ENCODE data around the gene VSTM2B.

VSTM2B gene

GRCh38 chr19:29512748-29513147 is 13.0 kb upstream of the VSTM2B start:
- Histone ChIP-seq H3K27ac (no peak overlapping the region), H3K4me3 (no peak overlapping the region)

GRCh38 chr19:29514525-29515232 is 11.1 kb upstream of the VSTM2B start:
- no peak overlapping the region for H3K27ac ChIP-seq

GRCh38 chr19:29515233-29515619 is 10.6 kb upstream of the VSTM2B start:
- Histone ChIP-seq H3K4me3 (no peak overlapping the region), H3K27ac (no peak overlapping the region)

More at GRCh38 chr19:29514525-29515232, 11.1 kb upstream of the VSTM2B start:
- no peak overlapping the region for H3K4me3 ChIP-seq

GRCh38 chr19:29515706-29516357 is 10.0 kb upstream of the VSTM2B start:
- H3K27ac ChIP-seq, result no peak overlapping the region
- H3K4me3 ChIP-seq, result no peak overlapping the region

- H3K4me3 ChIP-seq, result no peak overlapping the region
- no peak overlapping the region for H3K27ac ChIP-seq
Measured at GRCh38 chr19:29516358-29516725, 9.5 kb upstream of the VSTM2B start.

- no peak overlapping the region for H3K27ac ChIP-seq
Measured at GRCh38 chr19:29516821-29517395, 8.9 kb upstream of the VSTM2B start.

GRCh38 chr19:29517412-29517811 is 8.4 kb upstream of the VSTM2B start:
- Histone ChIP-seq H3K4me3 (no peak overlapping the region), H3K27ac (no peak overlapping the region)

More at GRCh38 chr19:29516821-29517395, 8.9 kb upstream of the VSTM2B start:
- no peak overlapping the region for H3K4me3 ChIP-seq

GRCh38 chr19:29517946-29518345 is 7.8 kb upstream of the VSTM2B start:
- no peak overlapping the region for H3K27ac ChIP-seq
- H3K4me3 ChIP-seq, result no peak overlapping the region

GRCh38 chr19:29519146-29519545 is 6.6 kb upstream of the VSTM2B start:
- H3K4me3 ChIP-seq, result no peak overlapping the region

GRCh38 chr19:29519931-29520330 is 5.9 kb upstream of the VSTM2B start:
- Histone ChIP-seq H3K4me3 (no peak overlapping the region), H3K27ac (no peak overlapping the region)

More at GRCh38 chr19:29519146-29519545, 6.6 kb upstream of the VSTM2B start:
- no peak overlapping the region for H3K27ac ChIP-seq

GRCh38 chr19:29520390-29520789 is 5.4 kb upstream of the VSTM2B start:
- Histone ChIP-seq H3K27ac (no peak overlapping the region), H3K4me3 (no peak overlapping the region)

- no peak overlapping the region for H3K27ac ChIP-seq
- H3K4me3 ChIP-seq, result no peak overlapping the region
Measured at GRCh38 chr19:29521291-29522075, 4.3 kb upstream of the VSTM2B start.

GRCh38 chr19:29523568-29523967 is 2.2 kb upstream of the VSTM2B start:
- Histone ChIP-seq H3K4me3 (no peak overlapping the region), H3K27ac (no peak overlapping the region)

GRCh38 chr19:29524201-29524911 is 1.4 kb upstream of the VSTM2B start:
- Histone ChIP-seq H3K4me3 (no peak overlapping the region), H3K27ac (no peak overlapping the region)

- peak overlapping the region in 1 of 7 experiments; percentile 9 for H3K4me3 ChIP-seq
- no peak overlapping the region for H3K27ac ChIP-seq
Measured at GRCh38 chr19:29524912-29525831, 622 bp upstream of the VSTM2B start.

- no peak overlapping the region for H3K4me3 ChIP-seq
Measured at GRCh38 chr19:29526730-29527499, 1.1 kb downstream of the VSTM2B start.

GRCh38 chr19:29527500-29528328 is 1.9 kb downstream of the VSTM2B start:
- H3K27ac ChIP-seq, result no peak overlapping the region
- H3K4me3 ChIP-seq, result peak overlapping the region in 1 of 7 experiments; percentile 6

More at GRCh38 chr19:29526730-29527499, 1.1 kb downstream of the VSTM2B start:
- no peak overlapping the region for H3K27ac ChIP-seq

All from skin epidermis (tissue), 12 donors.